Central memory CD8-positive, alpha-beta T cell (primary cell): ENCODE results near the gene KY.
"Not testable (repeated sequence)": the region's sequence is repeated elsewhere in the genome, so short reads cannot be mapped to it uniquely, and the experiment has no call there.

Experiments
- ATAC-seq: fragments of 150-1000 bp; cut with Tn5 transposase; replicated peaks from 2 replicates; pipeline ENCODE4 v1.10.0; 2022; ENCODE audit warnings: mild to moderate bottlenecking, moderate FRiP score, moderate number of reproducible peaks; ENCODE audit not compliant: poor library complexity, severe bottlenecking; ENCODE audit errors: extremely low read depth
- DNase-seq, 2 donors: peaks; one replicate each; pipeline ENCODE4 v3.0.0; 2021; ENCODE audit warnings: low spot score in 2 of 2
- H3K27ac Mint-ChIP-seq: one replicate; pipeline ENCODE4 v1.8.0; 2022; ENCODE audit warnings: low read depth, mild to moderate bottlenecking, moderate library complexity, mixed read lengths
- H3K27me3 Mint-ChIP-seq: one replicate; pipeline ENCODE4 v1.8.0; 2022; ENCODE audit warnings: mixed read lengths
- H3K36me3 Mint-ChIP-seq: one replicate; pipeline ENCODE4 v1.8.0; 2022; ENCODE audit warnings: mild to moderate bottlenecking, moderate library complexity, mixed read lengths; ENCODE audit not compliant: insufficient read depth
- H3K4me1 Mint-ChIP-seq: one replicate; pipeline ENCODE4 v1.8.0; 2022; ENCODE audit warnings: mixed read lengths
- H3K4me3 Mint-ChIP-seq: one replicate; pipeline ENCODE4 v1.8.0; 2022; ENCODE audit warnings: mild to moderate bottlenecking, moderate library complexity, mixed read lengths
- H3K9me3 Mint-ChIP-seq: one replicate; pipeline ENCODE4 v1.8.0; 2022; ENCODE audit warnings: mixed read lengths

Gene KY

DNA sequence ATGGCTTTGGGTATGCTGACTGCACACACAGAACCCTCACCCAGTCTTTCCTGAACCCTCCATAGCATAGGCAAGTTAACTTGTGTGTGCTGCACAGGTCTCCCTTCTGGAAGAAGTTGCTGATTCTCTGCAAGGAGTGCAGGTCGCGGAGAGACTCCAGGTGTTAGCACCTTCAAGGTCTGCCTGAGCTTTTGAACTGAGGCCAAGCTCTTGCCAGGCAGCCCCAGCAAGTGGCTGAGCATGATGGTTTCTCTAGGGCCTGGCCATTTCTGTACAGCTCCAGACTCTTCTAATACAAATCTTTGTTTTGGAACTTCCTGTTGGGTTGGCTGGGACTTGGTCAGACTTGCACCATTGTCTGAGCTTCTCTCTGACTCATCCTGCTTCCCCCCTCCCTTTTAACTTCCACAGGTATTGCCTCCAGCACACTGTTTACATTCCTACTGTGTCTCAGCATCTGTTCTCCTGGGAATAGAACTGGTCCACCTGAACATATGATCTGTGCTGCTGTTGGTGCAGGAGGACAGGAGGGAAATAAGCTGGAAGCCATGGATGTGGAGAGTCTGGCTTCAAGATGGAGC, 53.3 kb downstream of the KY start:
- H3K36me3 Mint-ChIP-seq: no peaks in the 10 kb centered on the region
- H3K4me1 Mint-ChIP-seq: peaks cover 5% of the 10 kb centered on the region
- no peak overlapping the region for H3K4me3 Mint-ChIP-seq
- DNase-seq: no peak
- H3K27me3 Mint-ChIP-seq: peaks cover 24% of the 10 kb centered on the region
- no peaks in the 10 kb centered on the region for H3K9me3 Mint-ChIP-seq
- no peak for ATAC-seq
- no peak overlapping the region for H3K27ac Mint-ChIP-seq

DNA sequence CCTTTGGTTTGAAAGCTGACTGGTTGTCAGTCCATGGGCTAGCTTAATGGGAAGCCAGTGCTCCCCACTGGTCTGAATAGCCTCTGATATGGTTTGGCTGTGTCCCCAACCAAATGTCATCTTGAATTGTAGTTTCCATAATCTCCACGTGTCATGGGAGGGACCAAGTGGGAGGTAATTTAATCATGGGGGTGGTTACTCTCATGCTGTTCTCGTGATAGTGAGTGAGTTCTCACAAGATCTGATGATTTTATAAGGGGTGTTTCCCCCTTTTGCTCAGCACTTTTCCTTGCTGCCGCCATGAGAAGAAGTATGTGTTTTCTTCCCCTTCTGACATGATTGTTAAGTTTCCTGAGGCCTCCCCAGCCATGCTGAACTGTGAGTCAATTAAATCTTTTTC, 55.8 kb downstream of the KY start:
- not testable (repeated sequence) for H3K9me3 Mint-ChIP-seq, H3K36me3 Mint-ChIP-seq, H3K4me3 Mint-ChIP-seq, ATAC-seq, H3K27ac Mint-ChIP-seq, DNase-seq, H3K4me1 Mint-ChIP-seq
- H3K27me3 Mint-ChIP-seq: peaks cover 27% of the 10 kb centered on the region

- DNase-seq (no peak), ATAC-seq (no peak)
- no peak overlapping the region for H3K27ac Mint-ChIP-seq
- H3K36me3 Mint-ChIP-seq: no peaks in the 10 kb centered on the region
- H3K4me1 Mint-ChIP-seq: no peaks in the 10 kb centered on the region
- H3K9me3 Mint-ChIP-seq: no peaks in the 10 kb centered on the region
- peaks cover 27% of the 10 kb centered on the region for H3K27me3 Mint-ChIP-seq
- H3K4me3 Mint-ChIP-seq: no peak overlapping the region
Observed at GRCh38 chr3:134594331-134594741, 56.5 kb downstream of the KY start.

DNA sequence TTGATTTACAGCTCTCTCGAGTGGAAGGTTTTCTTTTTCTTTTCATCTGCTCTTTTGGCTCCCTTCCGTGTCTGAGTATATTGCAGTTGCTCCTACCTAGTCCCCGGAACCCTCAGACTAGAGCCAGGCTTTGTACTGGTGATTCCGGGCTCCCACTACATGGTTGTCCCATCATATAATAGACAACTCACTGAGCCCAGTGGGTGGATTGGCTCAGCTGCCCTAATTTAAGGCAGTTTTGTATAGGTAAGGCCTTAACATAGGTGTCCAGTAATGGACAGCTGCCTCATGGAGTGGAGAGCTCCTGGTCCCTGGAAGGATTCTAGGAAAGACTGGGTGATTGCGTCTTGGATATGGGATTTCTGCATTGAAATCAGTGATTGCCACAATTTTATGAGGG, 58.0 kb downstream of the KY start:
- H3K36me3 Mint-ChIP-seq: no peaks in the 10 kb centered on the region
- H3K27ac Mint-ChIP-seq: no peak overlapping the region
- no peak overlapping the region for H3K4me3 Mint-ChIP-seq
- H3K27me3 Mint-ChIP-seq: peaks cover 28% of the 10 kb centered on the region
- H3K9me3 Mint-ChIP-seq: no peaks in the 10 kb centered on the region
- no peaks in the 10 kb centered on the region for H3K4me1 Mint-ChIP-seq
- ATAC-seq: no peak
- no peak for DNase-seq

- DNase-seq (no peak), ATAC-seq (no peak)
- Mint-ChIP-seq H3K36me3 (no peaks in the 10 kb centered on the region), H3K4me1 (no peaks in the 10 kb centered on the region), H3K27ac (no peak overlapping the region), H3K9me3 (no peaks in the 10 kb centered on the region), H3K27me3 (peaks cover 32% of the 10 kb centered on the region), H3K4me3 (no peak overlapping the region)
Observed at GRCh38 chr3:134590766-134591165, 60.1 kb downstream of the KY start.

DNA sequence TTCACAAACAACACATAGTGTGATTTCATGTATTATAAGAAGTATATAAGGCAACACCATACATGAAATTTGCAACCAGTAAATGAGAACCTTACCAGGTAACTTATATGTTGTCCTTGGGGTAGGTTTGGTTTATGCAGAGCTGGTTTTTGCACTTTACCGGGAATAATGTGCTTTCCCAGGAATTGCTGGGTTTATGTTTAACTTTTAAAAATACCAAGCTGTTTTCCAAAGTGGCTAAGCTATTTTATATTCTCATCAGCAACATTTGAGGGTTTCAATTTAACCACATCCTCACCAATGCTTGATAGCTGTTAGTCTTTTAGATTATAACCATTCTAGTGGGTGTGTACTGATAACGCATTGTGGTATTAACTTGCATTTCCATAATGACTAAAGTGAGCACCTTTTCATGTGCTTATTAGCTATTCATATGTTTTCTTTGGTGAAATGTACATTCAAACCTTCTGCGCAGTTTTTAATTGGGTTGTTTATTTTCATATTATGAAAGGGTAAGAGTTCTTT, 71.6 kb downstream of the KY start:
- Mint-ChIP-seq H3K27ac (no peak overlapping the region), H3K4me3 (no peak overlapping the region), H3K9me3 (no peaks in the 10 kb centered on the region), H3K4me1 (no peaks in the 10 kb centered on the region), H3K36me3 (peaks cover 2% of the 10 kb centered on the region), H3K27me3 (peaks cover under 1% of the 10 kb centered on the region)
- DNase-seq (no peak), ATAC-seq (no peak)

- ATAC-seq (no peak), DNase-seq (no peak)
- Mint-ChIP-seq H3K27me3 (peaks cover 8% of the 10 kb centered on the region), H3K36me3 (peaks cover 2% of the 10 kb centered on the region), H3K27ac (no peak overlapping the region), H3K4me3 (no peak overlapping the region), H3K9me3 (peaks cover 10% of the 10 kb centered on the region), H3K4me1 (no peaks in the 10 kb centered on the region)
Observed at GRCh38 chr3:134576831-134577230, 74.0 kb downstream of the KY start.

- H3K27ac Mint-ChIP-seq: no peak overlapping the region
- H3K27me3 Mint-ChIP-seq: peaks cover 8% of the 10 kb centered on the region
- ATAC-seq (no peak), DNase-seq (no peak)
- no peaks in the 10 kb centered on the region for H3K4me1 Mint-ChIP-seq
- no peak overlapping the region for H3K4me3 Mint-ChIP-seq
- H3K36me3 Mint-ChIP-seq: peaks cover 2% of the 10 kb centered on the region
- H3K9me3 Mint-ChIP-seq: peaks cover 10% of the 10 kb centered on the region
Observed at GRCh38 chr3:134576426-134576825, 74.4 kb downstream of the KY start.

DNA sequence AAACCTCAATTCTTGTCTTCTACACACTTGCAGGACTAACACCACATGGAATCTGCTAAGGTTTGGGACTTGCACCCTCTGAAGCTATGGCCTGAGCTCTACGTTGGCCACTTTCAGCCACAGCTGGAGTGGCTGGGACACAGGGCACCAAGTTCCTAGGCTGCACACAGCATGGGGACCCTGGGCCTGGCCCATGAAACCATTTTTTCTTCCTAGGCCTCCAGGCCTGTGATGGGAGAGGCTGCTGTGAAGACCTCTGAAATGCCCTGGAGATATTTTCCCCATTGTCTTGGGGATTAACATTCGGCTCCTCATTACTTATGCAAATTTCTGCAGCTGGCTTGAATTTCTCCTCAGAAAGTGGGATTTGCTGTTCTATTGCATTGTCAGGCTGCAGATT, 80.9 kb downstream of the KY start:
- H3K4me3 Mint-ChIP-seq, H3K27me3 Mint-ChIP-seq, H3K4me1 Mint-ChIP-seq, ATAC-seq, H3K36me3 Mint-ChIP-seq, H3K27ac Mint-ChIP-seq, DNase-seq: not testable (repeated sequence)
- peaks cover 26% of the 10 kb centered on the region for H3K9me3 Mint-ChIP-seq

- ATAC-seq (no peak), DNase-seq (no peak)
- H3K27me3 Mint-ChIP-seq: peaks cover 3% of the 10 kb centered on the region
- H3K9me3 Mint-ChIP-seq: peaks cover 26% of the 10 kb centered on the region
- no peak overlapping the region for H3K4me3 Mint-ChIP-seq
- H3K4me1 Mint-ChIP-seq: peaks cover 4% of the 10 kb centered on the region
- no peaks in the 10 kb centered on the region for H3K36me3 Mint-ChIP-seq
- H3K27ac Mint-ChIP-seq: no peak overlapping the region
Observed at GRCh38 chr3:134568790-134569189, 82.0 kb downstream of the KY start.

GRCh38 chr3:134567605-134568004, 83.2 kb downstream of the KY start:
- Mint-ChIP-seq H3K27me3 (no peaks in the 10 kb centered on the region), H3K9me3 (peaks cover 20% of the 10 kb centered on the region), H3K36me3 (peaks cover 2% of the 10 kb centered on the region), H3K27ac (no peak overlapping the region), H3K4me1 (peaks cover 6% of the 10 kb centered on the region), H3K4me3 (no peak overlapping the region)
- DNase-seq (no peak), ATAC-seq (no peak)

- Mint-ChIP-seq H3K9me3 (peaks cover 9% of the 10 kb centered on the region), H3K36me3 (peaks cover 7% of the 10 kb centered on the region), H3K27me3 (no peaks in the 10 kb centered on the region), H3K4me3 (no peak overlapping the region), H3K4me1 (peaks cover 6% of the 10 kb centered on the region), H3K27ac (no peak overlapping the region)
- ATAC-seq (no peak), DNase-seq (no peak)
Observed at GRCh38 chr3:134564991-134565390, 85.8 kb downstream of the KY start.

GRCh38 chr3:134563601-134564000, 87.2 kb downstream of the KY start:
- H3K9me3 Mint-ChIP-seq: peaks cover 2% of the 10 kb centered on the region
- peaks cover 9% of the 10 kb centered on the region for H3K36me3 Mint-ChIP-seq
- ATAC-seq (no peak), DNase-seq (no peak)
- H3K27ac Mint-ChIP-seq: no peak overlapping the region
- no peaks in the 10 kb centered on the region for H3K27me3 Mint-ChIP-seq
- no peak overlapping the region for H3K4me3 Mint-ChIP-seq
- peaks cover 6% of the 10 kb centered on the region for H3K4me1 Mint-ChIP-seq
